Activated CD8-positive, alpha-beta memory T cell treated with anti-CD3 and anti-CD28 coated beads for 36 hours (primary cell): ENCODE data around the gene VPREB3. TPM values are rescaled to one million over a fixed set of nuclear protein-coding genes. Genes with fewer than 3 reads are reported as not detected.

Experiments
- CTCF ChIA-PET: fragments of 350-600 bp; sonication (Branson Sonifier 250); formaldehyde crosslinking; loops from one replicate; lab custom pipeline; 2021; ENCODE audit warnings: antibody characterized with exemption; lab: Charles Lee
- POLR2A ChIA-PET: fragments of 350-600 bp; sonication (Branson Sonifier 250); formaldehyde crosslinking; loops from one replicate; lab custom pipeline; 2021; ENCODE audit warnings: antibody characterized with exemption; lab: Charles Lee
- total RNA-seq, 2 experiments: library from RNA; stranded (reverse); gene quantifications; one replicate each; pipeline ENCODE4 v1.2.3, GENCODE V29; 2021

Gene VPREB3
- total RNA-seq, 2 experiments from 2014 or later: not detected

DNA sequence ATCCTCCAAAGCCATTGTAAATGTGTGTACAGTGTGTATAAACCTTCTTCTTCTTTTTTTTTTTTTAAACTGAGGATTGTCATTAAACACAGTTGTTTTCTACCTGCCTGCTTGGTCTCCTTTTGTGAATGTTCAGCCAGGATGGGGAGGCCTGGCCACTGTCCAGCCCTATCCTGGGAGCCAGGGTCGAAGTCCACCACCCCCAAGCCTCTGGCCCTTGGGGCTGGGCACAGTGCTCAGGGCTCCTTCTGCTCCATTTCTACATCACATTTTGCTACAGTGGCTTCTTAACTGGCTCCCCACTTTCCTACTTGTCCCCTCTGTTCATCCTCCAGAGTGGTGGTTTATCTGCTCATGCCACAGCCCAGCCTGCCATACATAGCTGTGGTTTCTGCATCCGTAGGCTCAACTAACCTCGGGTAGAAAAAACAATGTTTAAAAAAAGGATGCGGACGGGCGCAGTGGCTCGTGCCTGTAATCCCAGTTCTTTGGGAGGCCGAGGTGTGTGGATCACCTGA lies 30.0 kb upstream of the VPREB3 start:
- ChIA-PET POLR2A (no interaction called here), CTCF (interaction anchor here (0.9 kb wide), 1 partner anchor 13 kb away, joined by 3 read pairs; no protein-coding TSS in a partner anchor)

DNA sequence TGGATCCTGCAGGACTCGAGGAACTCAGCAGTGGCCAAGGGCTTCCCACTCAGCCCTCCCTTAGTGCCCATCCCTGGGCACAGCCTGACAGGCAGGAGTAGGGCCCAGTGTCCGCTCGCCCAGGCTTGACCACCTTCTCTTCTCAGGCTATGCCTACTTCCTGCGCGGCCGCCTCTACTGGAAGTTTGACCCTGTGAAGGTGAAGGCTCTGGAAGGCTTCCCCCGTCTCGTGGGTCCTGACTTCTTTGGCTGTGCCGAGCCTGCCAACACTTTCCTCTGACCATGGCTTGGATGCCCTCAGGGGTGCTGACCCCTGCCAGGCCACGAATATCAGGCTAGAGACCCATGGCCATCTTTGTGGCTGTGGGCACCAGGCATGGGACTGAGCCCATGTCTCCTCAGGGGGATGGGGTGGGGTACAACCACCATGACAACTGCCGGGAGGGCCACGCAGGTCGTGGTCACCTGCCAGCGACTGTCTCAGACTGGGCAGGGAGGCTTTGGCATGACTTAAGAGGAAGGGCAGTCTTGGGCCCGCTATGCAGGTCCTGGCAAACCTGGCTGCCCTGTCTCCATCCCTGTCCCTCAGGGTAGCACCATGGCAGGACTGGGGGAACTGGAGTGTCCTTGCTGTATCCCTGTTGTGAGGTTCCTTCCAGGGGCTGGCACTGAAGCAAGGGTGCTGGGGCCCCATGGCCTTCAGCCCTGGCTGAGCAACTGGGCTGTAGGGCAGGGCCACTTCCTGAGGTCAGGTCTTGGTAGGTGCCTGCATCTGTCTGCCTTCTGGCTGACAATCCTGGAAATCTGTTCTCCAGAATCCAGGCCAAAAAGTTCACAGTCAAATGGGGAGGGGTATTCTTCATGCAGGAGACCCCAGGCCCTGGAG lies 29.3 kb upstream of the VPREB3 start:
- ChIA-PET POLR2A (no interaction called here), CTCF (no interaction called here)

DNA sequence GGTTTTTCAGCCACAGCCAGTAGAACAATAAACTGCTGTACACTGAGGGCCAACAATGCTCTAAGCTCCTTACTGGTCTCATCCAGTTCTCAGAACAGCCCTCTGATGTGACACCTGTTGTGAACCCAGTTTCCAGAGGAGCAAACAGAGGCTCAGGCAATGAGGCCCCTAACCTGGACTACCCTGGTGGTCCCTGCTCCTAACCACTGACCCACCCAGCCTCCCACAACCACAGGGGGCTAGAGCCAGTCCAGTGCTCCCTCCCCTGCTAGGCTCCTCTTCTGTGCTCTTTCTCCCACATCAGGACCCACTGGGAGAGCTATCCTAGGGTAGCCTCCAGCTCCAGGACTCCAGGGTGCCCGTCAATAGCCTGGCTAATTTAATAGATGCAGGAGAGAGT lies 28.5 kb upstream of the VPREB3 start:
- ChIA-PET POLR2A (no interaction called here), CTCF (no interaction called here)

DNA sequence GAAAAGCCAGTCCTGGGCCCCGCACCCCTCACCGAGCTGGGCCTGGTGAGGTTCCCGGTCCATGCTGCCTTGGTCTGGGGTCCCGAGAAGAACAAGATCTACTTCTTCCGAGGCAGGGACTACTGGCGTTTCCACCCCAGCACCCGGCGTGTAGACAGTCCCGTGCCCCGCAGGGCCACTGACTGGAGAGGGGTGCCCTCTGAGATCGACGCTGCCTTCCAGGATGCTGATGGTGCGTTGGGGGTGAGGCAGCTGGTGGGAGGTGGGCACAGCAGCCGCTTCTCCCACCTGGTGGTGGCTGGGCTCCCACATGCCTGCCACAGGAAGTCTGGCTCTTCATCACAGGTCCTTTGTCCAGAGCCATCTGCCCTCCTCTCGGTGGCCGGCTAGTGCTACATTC lies 28.0 kb upstream of the VPREB3 start:
- ChIA-PET POLR2A (no interaction called here), CTCF (interaction anchor here (1.6 kb wide), 1 partner anchor 14 kb away, joined by 7 read pairs; the partner anchor contains the start of gene CHCHD10)

DNA sequence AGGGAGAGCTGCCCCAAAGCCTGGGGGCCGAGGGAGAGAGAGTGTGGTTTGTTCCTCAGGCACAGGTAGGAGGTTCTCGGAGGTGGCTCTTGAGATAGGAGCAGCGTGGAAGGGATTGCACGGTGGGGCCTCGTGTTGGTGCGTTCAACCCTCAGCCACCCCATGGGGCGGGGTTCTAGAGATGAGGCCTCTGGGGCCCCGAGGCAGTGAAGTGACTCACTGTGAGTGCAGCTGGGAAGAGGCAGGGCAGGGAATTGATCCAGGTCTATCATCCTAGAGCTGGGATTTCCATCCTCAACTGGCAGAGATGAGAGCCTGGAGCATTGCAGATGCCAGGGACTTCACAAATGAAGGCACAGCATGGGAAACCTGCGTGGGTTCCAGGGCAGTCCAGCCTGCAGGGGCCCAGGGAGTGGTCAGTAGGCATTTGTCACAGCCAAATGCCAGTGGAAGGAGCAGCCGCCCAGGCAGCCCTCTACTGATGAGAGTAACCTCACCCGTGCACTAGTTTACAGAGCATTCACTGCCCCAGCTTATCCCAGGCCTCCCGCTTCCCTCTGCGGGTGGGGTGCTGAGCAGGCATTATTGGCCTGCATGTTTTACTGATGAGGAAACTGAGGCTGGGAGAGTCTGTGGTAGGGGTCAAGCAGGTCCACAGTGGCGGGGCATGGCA lies 27.4 kb upstream of the VPREB3 start:
- POLR2A ChIA-PET: no interaction called here
- CTCF ChIA-PET: interaction anchor here (1.6 kb wide), 1 partner anchor 14 kb away, joined by 7 read pairs; the partner anchor contains the start of gene CHCHD10

DNA sequence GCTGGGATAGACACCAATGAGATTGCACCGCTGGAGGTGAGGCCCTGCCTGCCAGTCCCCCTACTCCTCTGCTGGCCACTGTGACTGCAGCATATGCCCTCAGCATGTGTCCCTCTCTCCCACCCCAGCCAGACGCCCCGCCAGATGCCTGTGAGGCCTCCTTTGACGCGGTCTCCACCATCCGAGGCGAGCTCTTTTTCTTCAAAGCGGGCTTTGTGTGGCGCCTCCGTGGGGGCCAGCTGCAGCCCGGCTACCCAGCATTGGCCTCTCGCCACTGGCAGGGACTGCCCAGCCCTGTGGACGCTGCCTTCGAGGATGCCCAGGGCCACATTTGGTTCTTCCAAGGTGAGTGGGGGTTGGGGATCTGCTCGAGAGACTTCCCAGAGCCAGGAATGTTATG lies 26.8 kb upstream of the VPREB3 start:
- ChIA-PET CTCF (interaction anchor here (1.6 kb wide), 1 partner anchor 13 kb away, joined by 7 read pairs; the partner anchor contains the start of gene CHCHD10), POLR2A (no interaction called here)

DNA sequence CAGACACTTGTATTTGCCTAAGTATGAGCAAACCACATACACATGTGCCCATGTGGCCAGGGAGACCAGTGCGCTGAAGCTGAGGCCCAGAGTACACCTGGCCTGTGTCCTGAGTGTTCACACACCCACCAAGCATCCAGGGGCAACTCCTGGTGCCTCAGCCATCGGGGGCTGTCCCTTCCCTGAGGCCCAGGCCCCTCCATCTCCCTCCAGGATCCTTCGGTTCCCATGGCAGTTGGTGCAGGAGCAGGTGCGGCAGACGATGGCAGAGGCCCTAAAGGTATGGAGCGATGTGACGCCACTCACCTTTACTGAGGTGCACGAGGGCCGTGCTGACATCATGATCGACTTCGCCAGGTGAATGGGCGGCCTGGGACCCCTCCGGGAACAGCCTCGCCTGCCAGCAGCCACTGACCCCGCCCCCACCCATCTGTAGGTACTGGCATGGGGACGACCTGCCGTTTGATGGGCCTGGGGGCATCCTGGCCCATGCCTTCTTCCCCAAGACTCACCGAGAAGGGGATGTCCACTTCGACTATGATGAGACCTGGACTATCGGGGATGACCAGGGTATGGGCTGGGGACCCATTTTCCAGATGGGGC lies 26.0 kb upstream of the VPREB3 start:
- CTCF ChIA-PET: no interaction called here

DNA sequence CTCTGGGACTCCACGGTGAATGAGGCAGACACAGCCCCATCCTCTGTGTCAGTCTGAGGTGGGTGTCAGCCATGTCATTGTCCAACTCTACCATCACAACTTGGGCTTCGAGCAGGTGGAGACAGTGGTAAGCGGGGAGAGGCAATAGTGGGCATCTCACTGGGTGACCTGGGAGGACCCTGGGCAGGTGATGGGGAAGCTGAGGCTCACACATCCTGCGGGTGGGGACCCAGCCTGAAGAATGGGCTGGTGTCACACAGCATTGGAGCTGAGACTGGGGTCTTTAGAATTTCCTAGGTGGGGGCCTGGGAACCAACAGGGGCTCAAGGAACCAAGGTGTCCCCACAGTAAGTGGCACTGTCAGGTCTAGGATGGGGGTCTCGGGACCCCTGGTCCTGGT lies 25.5 kb upstream of the VPREB3 start:
- CTCF ChIA-PET: no interaction called here
- POLR2A ChIA-PET: no interaction called here

More for the DNA sequence above, 26.0 kb upstream of the VPREB3 start:
- POLR2A ChIA-PET: no interaction called here

DNA sequence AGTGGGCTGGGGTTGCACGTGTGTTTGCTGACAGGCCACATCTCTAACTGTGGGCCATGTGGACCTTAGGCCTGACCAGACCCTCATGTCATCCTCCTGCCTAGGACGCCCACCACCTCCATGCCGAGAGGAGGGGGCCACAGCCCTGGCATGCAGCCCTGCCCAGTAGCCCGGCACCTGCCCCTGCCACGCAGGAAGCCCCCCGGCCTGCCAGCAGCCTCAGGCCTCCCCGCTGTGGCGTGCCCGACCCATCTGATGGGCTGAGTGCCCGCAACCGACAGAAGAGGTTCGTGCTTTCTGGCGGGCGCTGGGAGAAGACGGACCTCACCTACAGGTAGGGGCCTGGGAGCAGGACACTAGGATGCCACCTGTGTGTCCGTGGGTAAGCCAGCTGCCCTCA lies 24.9 kb upstream of the VPREB3 start:
- ChIA-PET CTCF (no interaction called here), POLR2A (no interaction called here)

DNA sequence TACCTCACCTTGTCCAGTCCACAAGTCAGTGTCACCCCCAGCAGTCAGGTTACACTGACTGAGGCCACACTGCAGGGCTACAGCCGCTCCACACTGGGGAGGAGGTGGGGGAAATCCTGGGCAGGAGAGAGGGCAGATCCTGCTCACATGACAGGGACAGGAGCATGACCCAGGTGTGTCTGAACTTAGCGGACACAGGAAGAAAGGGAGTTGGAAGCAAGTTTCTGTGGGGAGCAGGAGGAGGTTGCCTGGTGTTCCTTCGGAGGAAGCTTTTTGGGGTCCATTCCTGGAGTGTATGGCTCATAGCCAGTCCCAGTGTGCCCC lies 24.3 kb upstream of the VPREB3 start:
- ChIA-PET CTCF (interaction anchor here (1.6 kb wide), 1 partner anchor 71 kb away, joined by 7 read pairs; no protein-coding TSS in a partner anchor), POLR2A (no interaction called here)

DNA sequence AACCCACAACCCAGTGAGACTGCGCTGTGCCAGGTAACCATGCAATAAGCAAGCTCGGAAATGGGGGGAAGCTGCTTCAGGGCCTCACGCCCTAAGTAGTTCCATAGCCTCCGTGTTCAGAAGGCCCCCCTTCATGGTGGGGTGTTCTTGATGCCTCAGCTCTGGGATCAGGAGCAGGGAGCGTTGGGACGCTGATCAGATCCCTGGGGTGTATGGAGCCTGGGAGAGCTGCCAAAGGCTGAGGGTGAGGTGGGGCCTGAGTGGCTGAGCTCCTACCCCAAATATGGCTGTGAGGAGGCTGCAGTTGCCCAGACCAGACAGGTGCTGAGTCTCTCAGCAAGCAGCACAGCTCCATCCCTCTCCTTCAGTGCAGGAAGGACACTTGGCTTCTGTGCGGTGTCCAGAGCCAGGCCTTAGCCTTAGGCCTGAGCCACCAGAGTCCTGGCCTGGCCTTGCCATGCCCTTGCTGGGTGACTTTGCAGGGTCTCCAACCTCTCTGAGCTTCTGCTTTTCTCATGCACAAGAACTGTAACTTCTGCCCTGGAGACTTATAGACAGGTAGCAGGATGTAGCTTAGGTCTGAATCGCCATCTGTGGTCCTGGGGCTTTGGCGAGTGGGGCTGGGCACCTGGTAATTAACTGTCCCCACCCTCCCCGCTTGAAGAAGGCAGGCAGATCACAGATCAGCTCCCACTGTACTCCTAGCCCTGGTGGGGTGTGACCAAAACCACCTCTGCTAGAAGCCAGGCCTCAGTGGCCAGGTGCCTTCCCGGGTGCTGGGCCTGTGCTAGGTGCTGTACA lies 23.8 kb upstream of the VPREB3 start:
- CTCF ChIA-PET: interaction anchor here (1.6 kb wide), 1 partner anchor 72 kb away, joined by 7 read pairs; no protein-coding TSS in a partner anchor
- POLR2A ChIA-PET: interaction anchor here (1.0 kb wide), 1 partner anchor 12 kb away, joined by 8 read pairs; no protein-coding TSS in a partner anchor

DNA sequence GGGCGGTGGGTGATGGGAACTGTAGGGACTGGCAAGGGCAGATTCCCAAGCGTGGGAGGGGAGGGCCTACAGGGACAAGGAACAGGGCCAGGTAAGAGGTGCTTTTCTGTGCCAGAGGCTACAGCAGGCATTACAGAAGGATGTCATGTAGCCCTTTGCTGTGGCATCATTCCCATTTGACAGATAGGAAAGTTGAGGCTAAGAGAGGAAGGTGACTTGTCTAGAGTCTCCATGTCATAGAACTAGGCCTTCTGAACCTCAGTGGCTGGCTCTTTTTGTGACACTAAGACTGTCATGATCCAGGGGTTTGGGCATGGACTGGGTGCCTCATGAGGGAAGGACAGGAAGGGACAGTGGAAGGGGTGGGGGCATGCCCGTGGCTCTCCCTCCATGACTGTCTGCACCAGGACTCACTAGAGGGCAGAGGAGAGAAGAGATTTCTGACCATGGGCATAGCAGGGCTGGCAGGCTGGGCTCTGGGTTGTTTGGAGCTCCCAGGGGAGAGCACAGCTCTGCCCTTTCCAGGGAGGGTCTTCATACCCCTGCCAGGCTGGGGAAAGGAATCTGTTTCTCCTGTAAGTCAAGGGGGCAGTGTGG lies 21.7 kb upstream of the VPREB3 start:
- POLR2A ChIA-PET: no interaction called here
- CTCF ChIA-PET: interaction anchor here (2.0 kb wide), 1 partner anchor 74 kb away, joined by 5 read pairs; no protein-coding TSS in a partner anchor

DNA sequence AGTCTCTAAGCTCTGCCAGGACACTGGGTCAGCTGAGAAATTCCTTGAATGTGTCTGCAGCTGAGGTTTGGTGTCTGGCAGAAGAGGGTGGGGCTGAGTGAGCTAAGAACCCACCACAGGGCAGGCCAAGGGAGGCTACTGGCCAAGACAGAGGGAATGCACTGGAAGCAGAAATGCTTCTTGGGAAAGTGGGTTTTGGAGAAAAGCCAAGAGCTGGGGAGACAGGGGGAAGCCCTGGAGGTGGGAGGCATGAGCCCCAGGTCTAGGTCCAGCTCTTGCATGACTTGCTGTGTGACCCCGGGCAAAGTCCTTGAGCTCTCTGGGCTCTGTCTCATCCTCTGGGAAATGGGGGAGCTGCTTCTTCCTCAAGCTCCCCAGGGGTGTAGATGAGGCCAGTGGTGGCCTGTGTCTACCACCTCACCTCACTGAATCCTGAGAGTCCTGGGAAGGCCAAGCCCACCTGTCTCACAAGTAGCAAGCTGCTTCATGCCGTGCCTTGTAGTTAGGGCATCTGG lies 20.8 kb upstream of the VPREB3 start:
- ChIA-PET POLR2A (no interaction called here), CTCF (interaction anchor here (0.9 to 2.0 kb wide), 2 partner anchors 11 to 74 kb away, joined by 4 to 5 read pairs; partner anchors contain the start of gene SMARCB1)

DNA sequence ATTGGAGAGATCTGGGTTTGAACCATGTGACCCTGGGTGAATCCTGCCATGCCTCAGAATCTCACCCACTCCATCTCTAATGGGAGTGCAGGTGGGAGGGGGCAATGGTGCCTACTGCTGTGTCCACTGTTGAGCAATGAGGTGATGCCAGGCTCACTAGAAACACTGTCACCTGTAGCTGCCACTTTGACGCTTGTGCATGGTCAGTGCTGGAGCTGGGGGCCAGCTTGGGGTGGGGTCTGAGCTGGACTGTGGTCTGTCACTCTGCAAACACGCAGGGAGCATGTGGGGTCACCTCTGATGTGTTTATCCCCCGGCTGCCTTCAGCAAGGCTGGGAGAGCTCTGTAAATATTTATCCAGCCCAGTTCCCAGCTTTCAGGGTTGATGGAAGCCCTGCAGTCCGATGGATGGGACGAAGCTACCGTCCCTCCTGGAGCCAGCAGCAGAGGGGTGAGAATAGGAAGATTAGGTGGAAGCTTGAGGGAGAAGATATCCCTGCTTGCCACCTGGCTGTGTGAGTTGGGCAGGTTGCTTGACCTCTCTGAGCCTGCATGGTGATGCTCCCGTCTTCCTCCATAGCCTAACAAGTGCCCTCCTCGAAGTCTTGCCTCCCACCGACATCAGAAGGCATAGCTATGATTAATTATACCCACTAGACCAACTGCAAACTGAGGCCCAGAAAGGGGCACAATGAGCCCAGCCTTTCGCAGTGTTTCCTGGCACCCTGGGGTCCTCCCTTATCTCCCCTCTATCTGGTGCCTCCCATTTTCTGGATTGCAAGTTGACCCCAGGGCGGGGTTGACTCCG lies 20.1 kb upstream of the VPREB3 start:
- POLR2A ChIA-PET: no interaction called here
- CTCF ChIA-PET: interaction anchor here (0.9 to 2.0 kb wide), 2 partner anchors 12 to 75 kb away, joined by 4 to 5 read pairs; partner anchors contain the start of gene SMARCB1

DNA sequence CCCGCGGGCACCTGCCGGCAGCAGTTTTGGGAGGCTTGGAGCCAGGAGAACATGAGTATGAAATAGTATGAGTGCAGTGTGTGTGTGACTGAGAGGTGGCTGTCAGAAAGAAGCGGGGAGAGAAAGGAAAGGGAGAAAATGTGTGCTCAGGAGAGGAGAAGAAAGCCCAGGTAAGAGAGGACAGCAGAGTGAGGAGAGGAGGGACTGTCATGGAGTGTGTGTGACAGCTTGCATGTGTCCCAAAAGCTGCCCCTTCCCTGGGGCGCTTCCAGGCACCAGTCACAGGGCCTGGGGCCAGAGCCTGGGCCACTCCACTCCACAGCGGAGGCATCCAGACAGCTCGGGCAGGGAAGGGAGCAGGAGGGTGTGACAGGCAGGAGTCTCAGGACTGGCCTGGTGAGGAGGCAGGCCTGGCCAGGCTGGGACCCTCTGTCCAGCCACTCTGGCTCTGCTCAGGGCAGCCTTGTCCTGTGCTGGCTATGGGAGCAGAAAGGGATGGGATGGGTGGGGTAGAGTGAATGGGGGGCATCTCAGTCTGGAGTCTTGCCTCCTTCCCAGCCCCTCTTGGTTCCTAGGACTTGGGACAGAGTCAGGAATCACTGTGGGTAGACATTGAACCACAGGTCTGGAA lies 19.4 kb upstream of the VPREB3 start:
- POLR2A ChIA-PET: no interaction called here

DNA sequence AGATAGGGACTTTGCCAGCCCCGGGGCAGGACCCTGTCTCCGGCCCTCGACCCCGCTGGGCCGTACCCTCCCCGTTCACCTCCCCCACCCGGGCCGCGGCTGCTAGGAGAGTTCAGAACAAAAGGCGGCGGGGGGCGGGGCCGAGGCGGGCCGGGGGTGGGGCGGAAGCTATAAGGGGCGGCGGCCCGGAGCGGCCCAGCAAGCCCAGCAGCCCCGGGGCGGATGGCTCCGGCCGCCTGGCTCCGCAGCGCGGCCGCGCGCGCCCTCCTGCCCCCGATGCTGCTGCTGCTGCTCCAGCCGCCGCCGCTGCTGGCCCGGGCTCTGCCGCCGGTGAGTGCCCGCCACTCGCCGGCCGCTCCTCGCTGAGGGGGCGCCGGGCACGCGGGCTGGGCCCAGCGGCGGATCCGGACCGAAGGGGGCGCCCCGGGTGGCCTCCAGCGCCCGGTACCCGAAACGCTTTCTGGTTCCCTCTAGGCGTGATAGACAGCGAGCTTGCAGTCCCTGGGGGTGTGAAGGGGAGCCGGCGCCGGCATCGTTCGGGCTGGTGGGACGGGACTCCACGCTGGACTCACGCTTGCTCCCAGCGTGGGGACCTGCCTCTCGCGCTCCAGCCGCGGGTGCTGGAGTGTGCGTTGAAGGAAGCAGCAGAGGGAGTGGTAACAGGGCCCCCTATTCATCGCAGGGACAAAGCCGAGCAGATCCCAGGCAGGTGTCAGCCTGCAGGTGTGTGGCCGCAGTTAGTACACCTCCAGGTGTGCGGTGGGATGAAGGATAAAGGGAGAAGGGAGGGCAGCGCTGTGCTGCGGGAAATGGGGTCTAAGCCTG lies 18.6 kb upstream of the VPREB3 start, which contains the start of gene MMP11:
TSS of gene MMP11 (plus strand) at position 201 of the 825 bp plus-strand sequence. CDS start at position 223, 22 bp downstream.
- CTCF ChIA-PET: interaction anchor here (1.3 kb wide), 1 partner anchor 14 kb away, joined by 3 read pairs; the partner anchor contains the start of gene SMARCB1
- POLR2A ChIA-PET: interaction anchor here (1.3 kb wide), 1 partner anchor 85 kb away, joined by 3 read pairs; the partner anchor contains the start of gene SLC2A11

More for the DNA sequence above, 19.4 kb upstream of the VPREB3 start:
- CTCF ChIA-PET: no interaction called here
